GM13977 (cell line): ENCODE results near the gene UNC13A.

ENCODE experiments used
- DNase-seq: peaks from one replicate; pipeline ENCODE4 v3.0.0; 2012; ENCODE audit warnings: low spot score
- in situ Hi-C: fragments of 300-500 bp; cut with MboI; formaldehyde crosslinking; loops from one replicate; pipeline ENCODE4 v1.12.0; 2022; ENCODE audit warnings: low sequenced_read_pairs, low pct_unique_long_range_greater_than_20kb, mixed read lengths, inconsistent platforms; ENCODE audit not compliant: unreplicated experiment
- TF ChIP-seq, protein P1 (sequence below): IDR thresholded peaks from 2 replicates; pipeline ENCODE4 v1.5.1; 2012; ENCODE audit warnings: mild to moderate bottlenecking, control low read depth; ENCODE audit not compliant: insufficient read depth; ENCODE audit errors: extremely low read depth, missing control alignments

UNC13A gene

GRCh38 chr19:17618936-17619335 is 69.2 kb downstream of the UNC13A start:
- no peak for DNase-seq
- in situ Hi-C loops: no loop called here
- TF ChIP-seq, protein P1, sequence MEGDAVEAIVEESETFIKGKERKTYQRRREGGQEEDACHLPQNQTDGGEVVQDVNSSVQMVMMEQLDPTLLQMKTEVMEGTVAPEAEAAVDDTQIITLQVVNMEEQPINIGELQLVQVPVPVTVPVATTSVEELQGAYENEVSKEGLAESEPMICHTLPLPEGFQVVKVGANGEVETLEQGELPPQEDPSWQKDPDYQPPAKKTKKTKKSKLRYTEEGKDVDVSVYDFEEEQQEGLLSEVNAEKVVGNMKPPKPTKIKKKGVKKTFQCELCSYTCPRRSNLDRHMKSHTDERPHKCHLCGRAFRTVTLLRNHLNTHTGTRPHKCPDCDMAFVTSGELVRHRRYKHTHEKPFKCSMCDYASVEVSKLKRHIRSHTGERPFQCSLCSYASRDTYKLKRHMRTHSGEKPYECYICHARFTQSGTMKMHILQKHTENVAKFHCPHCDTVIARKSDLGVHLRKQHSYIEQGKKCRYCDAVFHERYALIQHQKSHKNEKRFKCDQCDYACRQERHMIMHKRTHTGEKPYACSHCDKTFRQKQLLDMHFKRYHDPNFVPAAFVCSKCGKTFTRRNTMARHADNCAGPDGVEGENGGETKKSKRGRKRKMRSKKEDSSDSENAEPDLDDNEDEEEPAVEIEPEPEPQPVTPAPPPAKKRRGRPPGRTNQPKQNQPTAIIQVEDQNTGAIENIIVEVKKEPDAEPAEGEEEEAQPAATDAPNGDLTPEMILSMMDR: no peak

DNA sequence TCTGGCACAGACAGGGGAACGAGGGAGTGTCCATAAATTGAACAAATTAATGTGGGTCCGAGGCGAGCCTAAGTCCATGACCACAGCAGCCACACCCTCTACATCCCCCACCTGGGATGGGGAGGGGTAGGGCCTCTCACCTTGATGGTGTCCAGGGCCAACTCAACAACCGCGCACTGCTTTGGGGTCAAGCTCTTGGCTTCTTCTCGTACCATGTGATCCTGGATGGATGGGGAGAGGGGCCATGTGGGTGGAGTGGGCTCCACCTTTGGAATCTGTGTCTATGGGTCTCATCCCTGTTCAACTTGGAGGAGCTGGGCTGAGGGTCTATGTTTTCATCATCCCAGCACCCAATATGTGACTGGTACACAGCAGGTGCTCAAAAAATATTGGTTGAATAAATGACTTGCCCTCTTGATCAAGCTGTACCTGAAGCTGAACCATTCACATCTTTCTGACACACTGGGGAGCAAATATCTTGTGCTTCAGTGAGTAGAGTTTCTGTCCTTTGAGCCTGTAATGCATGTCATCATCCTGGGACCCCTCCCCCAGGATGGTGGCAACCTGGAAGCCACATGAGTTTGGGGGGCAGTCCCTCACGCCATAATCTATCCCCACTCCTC is 69.8 kb downstream of the UNC13A start:
- DNase-seq: no peak
- in situ Hi-C loops: no loop called here
- TF ChIP-seq, protein P1: no peak

- TF ChIP-seq, protein P1: no peak
- in situ Hi-C loops: no loop called here
- DNase-seq: no peak
These were observed 70.4 kb downstream of the UNC13A start for GRCh38 chr19:17617807-17618192.

GRCh38 chr19:17616961-17617806 is 71.0 kb downstream of the UNC13A start:
- TF ChIP-seq, protein P1: no peak
- in situ Hi-C loops: no loop called here
- DNase-seq: no peak

DNA sequence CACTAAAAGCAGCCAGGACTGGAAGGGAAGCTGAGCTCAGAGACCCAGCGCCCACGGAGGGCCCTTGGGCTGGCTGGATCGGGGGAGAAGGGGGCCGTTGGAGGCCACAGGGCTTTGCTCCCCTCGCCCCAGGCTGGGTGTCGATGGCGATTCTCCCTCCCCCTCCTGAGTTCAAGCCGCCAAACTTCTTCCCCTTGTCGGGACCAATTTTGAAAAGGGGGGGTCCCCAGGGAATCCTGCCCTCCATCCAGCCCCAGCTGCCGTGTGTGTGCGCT is 71.5 kb downstream of the UNC13A start:
- TF ChIP-seq, protein P1: no peak
- in situ Hi-C loops: no loop called here
- DNase-seq: no peak

GRCh38 chr19:17615889-17616685 is 72.1 kb downstream of the UNC13A start:
- in situ Hi-C loops: no loop called here
- TF ChIP-seq, protein P1: no peak
- DNase-seq: no peak
